Sciatic nerve (tissue), 2 donors: ENCODE results near the gene IFT22. TPM values are rescaled to one million over a fixed set of nuclear protein-coding genes. Genes with fewer than 3 reads are reported as not detected.
A peak's percentile ranks its signal among the peaks of the same experiment; 100 is the strongest.
"Not testable (repeated sequence)": the region's sequence is repeated elsewhere in the genome, so short reads cannot be mapped to it uniquely, and the experiment has no call there.

Source experiments
- ATAC-seq: fragments of 200-7000 bp; cut with Tn5 transposase; one replicate; pipeline ENCODE4 v1.9.1; 2020; ENCODE audit warnings: mild to moderate bottlenecking, moderate library complexity
- DNase-seq: peaks from one replicate; pipeline ENCODE4 v3.0.0-alpha.2; 2020; ENCODE audit warnings: low spot score
- intact Hi-C: fragments of 100-400 bp; cut with DNase I; formaldehyde crosslinking; loops from one replicate; pipeline ENCODE4 v1.14.2; 2022
- total RNA-seq: library from RNA; stranded (reverse); fragmentation: NEBNext Ultra II Directional; extraction: Animal tissue kit (Norgen Biotek cat#: 25700); gene quantifications from one replicate; pipeline ENCODE4 v1.2.1, GENCODE V29; 2021
- donor health status: DM: no; HTN: no; CAD: no.
- donor health status: DM: no; HTN: no; CAD: no.

IFT22 gene
- 18.8 TPM for total RNA-seq

- ATAC-seq (peak; percentile 99), DNase-seq (peak; percentile 96)
- intact Hi-C loops = no loop called here
Observed at GRCh38 chr7:101321491-101322401, at the start of gene IFT22. IFT22 (minus strand) TSS chr7:101321812; CDS start chr7:101321709, 103 bp downstream.

GRCh38 chr7:101370836-101371235 is 49.2 kb upstream of the IFT22 start:
- intact Hi-C loops = no loop called here
- ATAC-seq (no peak), DNase-seq (no peak)

- no peak for DNase-seq
- intact Hi-C loops = no loop called here
- ATAC-seq = no peak
Observed at GRCh38 chr7:101368422-101369165, 47.0 kb upstream of the IFT22 start.

- no peak for DNase-seq
- intact Hi-C loops = no loop called here
- no peak for ATAC-seq
Observed at GRCh38 chr7:101367676-101368075, 46.1 kb upstream of the IFT22 start.

GRCh38 chr7:101365956-101366355 is 44.3 kb upstream of the IFT22 start:
- intact Hi-C loops = no loop called here
- ATAC-seq (no peak), DNase-seq (no peak)

- intact Hi-C loops = no loop called here
- ATAC-seq = peak; percentile 93
- peak; percentile 75 for DNase-seq
Observed at GRCh38 chr7:101363734-101364374, 42.2 kb upstream of the IFT22 start.

GRCh38 chr7:101363196-101363733 is 41.7 kb upstream of the IFT22 start:
- DNase-seq (no peak), ATAC-seq (no peak)
- intact Hi-C loops = no loop called here

- ATAC-seq (peak; percentile 72), DNase-seq (peak; percentile 62)
- intact Hi-C loops = no loop called here
Observed at GRCh38 chr7:101362334-101363195, 41.0 kb upstream of the IFT22 start, which contains the start of gene COL26A1. COL26A1 (plus strand) TSS chr7:101362875; CDS start chr7:101363033, 158 bp downstream.

GRCh38 chr7:101357433-101357832 is 35.8 kb upstream of the IFT22 start:
- ATAC-seq (no peak), DNase-seq (no peak)
- intact Hi-C loops = no loop called here

GRCh38 chr7:101352920-101353308 is 31.3 kb upstream of the IFT22 start:
- ATAC-seq = no peak
- intact Hi-C loops = no loop called here
- DNase-seq = no peak

GRCh38 chr7:101349300-101349699 is 27.7 kb upstream of the IFT22 start:
- DNase-seq, intact Hi-C loops, ATAC-seq: not testable (repeated sequence)

GRCh38 chr7:101348456-101349067 is 26.9 kb upstream of the IFT22 start:
- not testable (repeated sequence) for ATAC-seq

GRCh38 chr7:101347477-101347876 is 25.9 kb upstream of the IFT22 start:
- DNase-seq = no peak
- intact Hi-C loops = no loop called here
- ATAC-seq = no peak

More at GRCh38 chr7:101348456-101349067, 26.9 kb upstream of the IFT22 start:
- intact Hi-C loops, DNase-seq: not testable (repeated sequence)

- DNase-seq (no peak), ATAC-seq (no peak)
- intact Hi-C loops = no loop called here
Observed at GRCh38 chr7:101342892-101343291, 21.3 kb upstream of the IFT22 start.

GRCh38 chr7:101340379-101340778 is 18.8 kb upstream of the IFT22 start:
- ATAC-seq (no peak), DNase-seq (no peak)
- intact Hi-C loops = no loop called here

- ATAC-seq = no peak
- intact Hi-C loops = no loop called here
Observed at GRCh38 chr7:101333912-101334311, 12.3 kb upstream of the IFT22 start.

GRCh38 chr7:101332026-101332425 is 10.4 kb upstream of the IFT22 start:
- intact Hi-C loops = no loop called here
- DNase-seq = no peak
- ATAC-seq = no peak

More at GRCh38 chr7:101333912-101334311, 12.3 kb upstream of the IFT22 start:
- no peak for DNase-seq

GRCh38 chr7:101330011-101330484 is 8.4 kb upstream of the IFT22 start:
- intact Hi-C loops = no loop called here
- no peak for ATAC-seq
- DNase-seq = no peak
